Measurements from ENCODE around the gene MUS81. TPM values are rescaled to one million over a fixed set of nuclear protein-coding genes. Genes with fewer than 3 reads are reported as not detected.

The MUS81 gene
- total RNA-seq, 1 donor from 2014 or later = 52.8 TPM

DNA sequence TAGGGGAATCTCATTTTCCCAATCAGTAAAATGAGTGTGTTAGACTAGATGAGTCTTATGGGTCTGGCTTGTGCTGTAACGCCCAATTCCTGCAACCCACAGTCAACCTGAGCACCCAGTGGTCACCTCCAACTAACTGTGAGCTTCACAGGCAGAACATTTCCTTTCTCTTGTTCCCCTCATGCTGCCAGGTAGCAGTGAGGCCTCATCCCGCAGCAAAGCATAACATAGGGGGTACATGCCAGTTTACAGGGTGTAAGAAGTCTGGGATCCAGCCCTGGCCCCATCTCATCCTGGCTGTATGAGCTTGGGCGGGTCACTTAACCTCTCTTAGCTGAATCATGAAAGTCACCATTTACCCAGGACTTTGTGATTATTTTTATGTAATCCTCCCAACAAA is 8.7 kb downstream of the MUS81 start:
- TF ChIP-seq, protein P1, sequence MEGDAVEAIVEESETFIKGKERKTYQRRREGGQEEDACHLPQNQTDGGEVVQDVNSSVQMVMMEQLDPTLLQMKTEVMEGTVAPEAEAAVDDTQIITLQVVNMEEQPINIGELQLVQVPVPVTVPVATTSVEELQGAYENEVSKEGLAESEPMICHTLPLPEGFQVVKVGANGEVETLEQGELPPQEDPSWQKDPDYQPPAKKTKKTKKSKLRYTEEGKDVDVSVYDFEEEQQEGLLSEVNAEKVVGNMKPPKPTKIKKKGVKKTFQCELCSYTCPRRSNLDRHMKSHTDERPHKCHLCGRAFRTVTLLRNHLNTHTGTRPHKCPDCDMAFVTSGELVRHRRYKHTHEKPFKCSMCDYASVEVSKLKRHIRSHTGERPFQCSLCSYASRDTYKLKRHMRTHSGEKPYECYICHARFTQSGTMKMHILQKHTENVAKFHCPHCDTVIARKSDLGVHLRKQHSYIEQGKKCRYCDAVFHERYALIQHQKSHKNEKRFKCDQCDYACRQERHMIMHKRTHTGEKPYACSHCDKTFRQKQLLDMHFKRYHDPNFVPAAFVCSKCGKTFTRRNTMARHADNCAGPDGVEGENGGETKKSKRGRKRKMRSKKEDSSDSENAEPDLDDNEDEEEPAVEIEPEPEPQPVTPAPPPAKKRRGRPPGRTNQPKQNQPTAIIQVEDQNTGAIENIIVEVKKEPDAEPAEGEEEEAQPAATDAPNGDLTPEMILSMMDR (IDR thresholded peaks at IDR 0.05) = no peak
- no peak overlapping the region for H3K4me3 ChIP-seq
- intact Hi-C loops (cut with DNase I) = no loop called here
- no peak for ATAC-seq
- no peaks in the 10 kb centered on the region for H3K27me3 ChIP-seq (ENCODE audit: low read depth)
- no peak overlapping the region for H3K27ac ChIP-seq
- H3K4me1 ChIP-seq = peaks cover 23% of the 10 kb centered on the region
- H3K9me3 ChIP-seq = no peaks in the 10 kb centered on the region
- DNase-seq = no peak
- H3K36me3 ChIP-seq = peaks cover 55% of the 10 kb centered on the region

DNA sequence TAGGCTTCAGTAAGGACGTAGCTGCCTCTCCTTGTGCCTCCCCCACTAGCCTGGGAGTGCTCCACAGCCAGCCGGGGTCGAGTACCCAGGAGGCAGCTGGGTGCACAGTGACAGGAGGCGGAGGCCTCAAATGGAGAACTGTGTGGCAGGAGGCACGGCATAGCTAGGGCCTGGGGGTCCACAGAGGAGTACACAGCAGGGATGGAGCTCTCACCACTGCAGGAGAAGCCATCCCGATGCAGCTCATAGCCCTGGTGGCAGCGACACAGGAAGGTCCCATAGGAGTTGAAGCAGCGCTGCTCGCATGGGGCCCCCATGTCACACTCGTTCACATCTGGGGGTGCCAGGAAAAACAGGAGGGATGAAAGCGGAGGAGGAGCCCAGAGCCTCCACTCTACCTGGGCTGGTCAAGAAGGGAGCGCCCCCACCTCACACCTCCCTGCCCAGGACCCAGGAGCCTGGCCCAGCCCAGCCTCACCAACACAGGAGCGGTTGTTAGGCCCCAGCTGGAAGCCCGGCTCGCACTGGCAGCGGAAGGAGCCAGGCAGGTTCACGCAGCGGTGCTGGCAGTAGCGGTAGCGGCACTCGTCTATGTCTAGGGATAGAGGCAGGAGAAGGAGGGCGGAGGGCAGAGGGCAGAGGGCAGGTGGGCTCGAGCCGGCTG is 9.5 kb downstream of the MUS81 start:
- H3K4me1 ChIP-seq = peaks cover 26% of the 10 kb centered on the region
- H3K27me3 ChIP-seq (ENCODE audit: low read depth) = no peaks in the 10 kb centered on the region
- peaks cover 46% of the 10 kb centered on the region for H3K36me3 ChIP-seq
- ATAC-seq (no peak), DNase-seq (peak; percentile 45)
- H3K27ac ChIP-seq = no peak overlapping the region
- no peaks in the 10 kb centered on the region for H3K9me3 ChIP-seq
- TF ChIP-seq, protein P1 (IDR thresholded peaks at IDR 0.05) = no peak
- intact Hi-C loops (cut with DNase I) = no loop called here
- H3K4me3 ChIP-seq = no peak overlapping the region

DNA sequence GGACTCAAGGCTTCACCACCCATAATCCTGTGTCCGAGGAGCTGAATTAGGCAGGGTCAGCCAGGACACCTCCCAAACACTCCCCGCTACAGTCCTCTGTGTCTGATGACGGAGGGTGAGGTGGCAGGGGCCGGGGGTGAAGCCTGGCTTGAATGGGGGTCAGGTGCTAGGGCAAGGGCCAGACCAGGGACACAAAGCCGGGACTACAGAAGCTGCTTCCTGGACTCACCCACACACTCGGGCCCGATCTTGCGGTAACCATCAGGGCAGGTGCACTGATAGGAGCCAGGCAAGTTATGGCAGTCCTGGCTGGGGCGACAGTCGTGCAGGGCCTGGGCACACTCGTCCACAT is 10.1 kb downstream of the MUS81 start:
- Histone ChIP-seq H3K4me1 (peaks cover 26% of the 10 kb centered on the region), H3K27ac (no peak overlapping the region), H3K36me3 (peaks cover 41% of the 10 kb centered on the region), H3K27me3 (ENCODE audit: low read depth) (no peaks in the 10 kb centered on the region), H3K9me3 (no peaks in the 10 kb centered on the region), H3K4me3 (no peak overlapping the region)
- TF ChIP-seq, protein P1 (IDR thresholded peaks at IDR 0.05) = no peak
- intact Hi-C loops (cut with DNase I) = no loop called here
- ATAC-seq = no peak
- peak; percentile 48 for DNase-seq

- H3K27ac ChIP-seq = peak overlapping the region; percentile 87
- intact Hi-C loops (cut with DNase I) = no loop called here
- TF ChIP-seq, protein P1 (IDR thresholded peaks at IDR 0.05) = no peak
- ATAC-seq (no peak), DNase-seq (peak; percentile 53)
- H3K4me3 ChIP-seq = peak overlapping the region; percentile 62
- H3K9me3 ChIP-seq = no peaks in the 10 kb centered on the region
- H3K27me3 ChIP-seq (ENCODE audit: low read depth) = no peaks in the 10 kb centered on the region
- H3K4me1 ChIP-seq = peaks cover 26% of the 10 kb centered on the region
- H3K36me3 ChIP-seq = peaks cover 34% of the 10 kb centered on the region
Measured at GRCh38 chr11:65870706-65871681, 10.8 kb downstream of the MUS81 start.

- Histone ChIP-seq H3K4me3 (peak overlapping the region; percentile 62), H3K9me3 (no peaks in the 10 kb centered on the region), H3K27ac (peak overlapping the region; percentile 87), H3K27me3 (ENCODE audit: low read depth) (no peaks in the 10 kb centered on the region), H3K36me3 (peaks cover 24% of the 10 kb centered on the region), H3K4me1 (peaks cover 26% of the 10 kb centered on the region)
- TF ChIP-seq, protein P1 (IDR thresholded peaks at IDR 0.05) = no peak
- DNase-seq (peak; percentile 57), ATAC-seq (peak; percentile 1 to 23)
- intact Hi-C loops (cut with DNase I) = no loop called here
Measured at GRCh38 chr11:65871811-65872548, 11.7 kb downstream of the MUS81 start.

All from lower lobe of right lung (tissue), 2 donors.